ENCODE measurements around the gene ZNF808.
"Not testable (repeated sequence)": the region's sequence is repeated elsewhere in the genome, so short reads cannot be mapped to it uniquely, and the experiment has no call there.

DNA sequence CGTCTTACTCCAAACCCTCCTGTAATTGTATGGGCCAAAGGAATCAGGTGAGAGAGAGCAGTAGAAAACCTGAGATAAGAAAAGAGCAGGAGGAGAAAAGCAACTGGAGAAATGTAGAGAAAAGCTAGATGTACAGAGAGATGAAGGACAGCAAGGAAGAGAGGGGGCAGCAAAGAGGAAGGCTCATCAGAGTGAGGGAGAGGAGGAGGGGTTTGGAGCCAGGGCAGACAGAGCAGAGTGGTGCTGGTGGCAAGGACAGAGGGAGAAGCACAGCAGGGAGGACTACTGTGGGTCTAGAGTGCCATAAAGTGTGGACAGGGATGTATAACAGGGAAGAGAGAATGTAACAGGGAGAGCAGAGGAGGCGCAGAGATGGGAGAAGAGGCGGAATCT is 74.5 kb downstream of the ZNF808 start:
- TF ChIP-seq, protein P1, sequence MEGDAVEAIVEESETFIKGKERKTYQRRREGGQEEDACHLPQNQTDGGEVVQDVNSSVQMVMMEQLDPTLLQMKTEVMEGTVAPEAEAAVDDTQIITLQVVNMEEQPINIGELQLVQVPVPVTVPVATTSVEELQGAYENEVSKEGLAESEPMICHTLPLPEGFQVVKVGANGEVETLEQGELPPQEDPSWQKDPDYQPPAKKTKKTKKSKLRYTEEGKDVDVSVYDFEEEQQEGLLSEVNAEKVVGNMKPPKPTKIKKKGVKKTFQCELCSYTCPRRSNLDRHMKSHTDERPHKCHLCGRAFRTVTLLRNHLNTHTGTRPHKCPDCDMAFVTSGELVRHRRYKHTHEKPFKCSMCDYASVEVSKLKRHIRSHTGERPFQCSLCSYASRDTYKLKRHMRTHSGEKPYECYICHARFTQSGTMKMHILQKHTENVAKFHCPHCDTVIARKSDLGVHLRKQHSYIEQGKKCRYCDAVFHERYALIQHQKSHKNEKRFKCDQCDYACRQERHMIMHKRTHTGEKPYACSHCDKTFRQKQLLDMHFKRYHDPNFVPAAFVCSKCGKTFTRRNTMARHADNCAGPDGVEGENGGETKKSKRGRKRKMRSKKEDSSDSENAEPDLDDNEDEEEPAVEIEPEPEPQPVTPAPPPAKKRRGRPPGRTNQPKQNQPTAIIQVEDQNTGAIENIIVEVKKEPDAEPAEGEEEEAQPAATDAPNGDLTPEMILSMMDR (IDR thresholded peaks at IDR 0.05): peak in 1 of 3 experiments; percentile 27
- not testable (repeated sequence) for TF ChIP-seq POLR2AphosphoS5 (IDR thresholded peaks at IDR 0.05)

All from esophagus muscularis mucosa (tissue), 3 donors.